Endodermal cell (in vitro differentiated cells): Measurements from ENCODE around the gene SLC6A8. TPM values are rescaled to one million over a fixed set of nuclear protein-coding genes. Genes with fewer than 3 reads are reported as not detected.

Source experiments
- DNase-seq: peaks from one replicate; pipeline ENCODE4 v3.0.0-alpha.2; 2017
- H3K27ac ChIP-seq: 2 replicates; pipeline ENCODE4 v1.5.1; 2013; ENCODE audit warnings: mild to moderate bottlenecking, low read depth, low read length, moderate library complexity
- H3K27me3 ChIP-seq: 2 replicates; pipeline ENCODE4 v1.6.1; 2013; ENCODE audit warnings: mild to moderate bottlenecking, low read length, moderate library complexity; ENCODE audit not compliant: insufficient read depth, control insufficient read depth, poor library complexity, severe bottlenecking
- H3K36me3 ChIP-seq: 2 replicates; pipeline ENCODE4 v1.7.0; 2013; ENCODE audit warnings: mild to moderate bottlenecking, low read length, moderate library complexity; ENCODE audit not compliant: control insufficient read depth, insufficient read depth
- H3K4me1 ChIP-seq: one replicate; pipeline ENCODE4 v1.7.0; 2013; ENCODE audit warnings: low read length; ENCODE audit not compliant: control insufficient read depth, insufficient read depth
- H3K4me3 ChIP-seq: 2 replicates; pipeline ENCODE4 v1.5.1; 2013; ENCODE audit warnings: mild to moderate bottlenecking, low read length, moderate library complexity
- H3K9ac ChIP-seq: 2 replicates; pipeline ENCODE4 v1.6.1; 2013; ENCODE audit warnings: mild to moderate bottlenecking, low read length, moderate library complexity; ENCODE audit not compliant: poor library complexity, severe bottlenecking; ENCODE audit errors: extremely low read depth
- H3K9me3 ChIP-seq: 2 replicates; pipeline ENCODE4 v1.6.1; 2013; ENCODE audit warnings: mild to moderate bottlenecking, low read length, moderate library complexity; ENCODE audit not compliant: control insufficient read depth
- H3K27ac Mint-ChIP-seq: 2 replicates; pipeline ENCODE4 v1.8.0; 2020; ENCODE audit warnings: mixed read lengths
- H3K27me3 Mint-ChIP-seq: 2 replicates; pipeline ENCODE4 v1.8.0; 2021; ENCODE audit warnings: mild to moderate bottlenecking, mixed read lengths; ENCODE audit not compliant: insufficient read depth
- H3K36me3 Mint-ChIP-seq: 2 replicates; pipeline ENCODE4 v1.8.0; 2020; ENCODE audit warnings: low read depth, mixed read lengths
- H3K4me1 Mint-ChIP-seq: 2 replicates; pipeline ENCODE4 v1.8.0; 2020; ENCODE audit warnings: mixed read lengths
- H3K4me3 Mint-ChIP-seq: 2 replicates; pipeline ENCODE4 v1.8.0; 2020; ENCODE audit warnings: mild to moderate bottlenecking, moderate library complexity, mixed read lengths
- H3K9me3 Mint-ChIP-seq: 2 replicates; pipeline ENCODE4 v1.8.0; 2020; ENCODE audit warnings: mild to moderate bottlenecking, mixed read lengths
- CTCF ChIP-seq: fragments of 200-600 bp; sonication (generic); conservative IDR thresholded peaks from 2 replicates; pipeline ENCODE4 v1.5.0; 2021; ENCODE audit warnings: antibody characterized with exemption, mild to moderate bottlenecking
- WGBS, 2 experiments: methylation state at CpG; one replicate each; pipeline versions ENCODE4 v1.1.5 to v1.1.7; 2013; ENCODE audit warnings: missing lambda C conversion rate in 2 of 2, mixed read lengths in 1 of 2; ENCODE audit not compliant: insufficient coverage in 1 of 2, insufficient read length in 1 of 2; 5-methylcytosine and 5-hydroxymethylcytosine counted together
- total RNA-seq, 2 donors: library from RNA; stranded (reverse); fragmentation: NEBNext Ultra II Directional in 1 of 2; extraction: Animal tissue kit (Norgen Biotek cat#: 25700) in 1 of 2; gene quantifications; 2 replicates in 1 of 2; 3 replicates in 1 of 2; pipeline ENCODE4 v1.2.1, GENCODE V29; 2021

The SLC6A8 gene
- total RNA-seq, 2 donors from 2014 or later = 57.6 to 121 TPM

- no peak overlapping the region for H3K4me3 ChIP-seq
- peak; percentile 63 for DNase-seq
Observed at GRCh38 chrX:153685156-153685536, 2.6 kb upstream of the SLC6A8 start.

GRCh38 chrX:153685751-153686696 is 1.7 kb upstream of the SLC6A8 start:
- Mint-ChIP-seq H3K36me3 (peaks cover 4% of the 10 kb centered on the region), H3K27ac (no peak overlapping the region), H3K9me3 (peaks cover 60% of the 10 kb centered on the region), H3K4me1 (peaks cover 9% of the 10 kb centered on the region), H3K4me3 (no peak overlapping the region), H3K27me3 (no peaks in the 10 kb centered on the region)
- Histone ChIP-seq H3K27ac (peak overlapping the region; percentile 96), H3K4me3 (no peak overlapping the region), H3K9ac (no peak overlapping the region), H3K4me1 (no peaks in the 10 kb centered on the region), H3K36me3 (no peaks in the 10 kb centered on the region), H3K9me3 (no peaks in the 10 kb centered on the region), H3K27me3 (no peaks in the 10 kb centered on the region)
- peak; percentile 52 for DNase-seq
- WGBS, 2 experiments = 52 to 72% methylated on average over 7 to 23 of the region's 24 CpGs
- no peak for TF ChIP-seq CTCF

More at GRCh38 chrX:153685156-153685536, 2.6 kb upstream of the SLC6A8 start:
- no peaks in the 10 kb centered on the region for H3K4me1 ChIP-seq
- H3K4me3 Mint-ChIP-seq = no peak overlapping the region
- no peaks in the 10 kb centered on the region for H3K36me3 ChIP-seq
- H3K36me3 Mint-ChIP-seq = peaks cover 4% of the 10 kb centered on the region
- H3K27me3 Mint-ChIP-seq = no peaks in the 10 kb centered on the region
- peak overlapping the region; percentile 96 for H3K27ac ChIP-seq
- H3K27me3 ChIP-seq = no peaks in the 10 kb centered on the region
- no peak for TF ChIP-seq CTCF
- H3K27ac Mint-ChIP-seq = no peak overlapping the region
- 44 to 60% methylated on average over 1 to 21 of the region's 21 CpGs for WGBS, 2 experiments
- H3K9me3 ChIP-seq = no peaks in the 10 kb centered on the region
- peaks cover 57% of the 10 kb centered on the region for H3K9me3 Mint-ChIP-seq
- H3K9ac ChIP-seq = no peak overlapping the region
- H3K4me1 Mint-ChIP-seq = peaks cover 9% of the 10 kb centered on the region

DNA sequence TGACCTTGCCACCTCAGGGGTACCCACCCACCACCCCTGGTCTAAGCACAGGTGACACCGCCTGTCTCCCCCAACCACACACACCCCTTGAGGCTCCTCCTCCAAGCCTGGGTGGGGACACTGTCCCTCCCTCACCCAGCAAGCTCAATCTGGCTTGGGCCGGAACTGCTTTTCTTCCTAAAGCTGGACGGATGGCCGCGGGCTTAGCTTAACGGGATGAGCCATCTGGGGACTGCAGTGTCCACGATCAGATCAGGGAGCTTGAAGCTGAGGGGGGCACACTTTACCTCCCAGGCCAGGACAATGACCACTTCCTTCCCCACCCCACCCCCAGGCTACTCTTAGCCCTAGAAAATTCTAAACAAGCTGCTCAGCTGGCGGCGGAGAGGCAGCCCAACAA is 1.0 kb upstream of the SLC6A8 start:
- no peak for TF ChIP-seq CTCF
- Mint-ChIP-seq H3K9me3 (peaks cover 53% of the 10 kb centered on the region), H3K36me3 (peaks cover 4% of the 10 kb centered on the region), H3K27me3 (no peaks in the 10 kb centered on the region), H3K4me1 (peaks cover 9% of the 10 kb centered on the region), H3K27ac (peak overlapping the region; percentile 64), H3K4me3 (peak overlapping the region; percentile 10)
- Histone ChIP-seq H3K9ac (no peak overlapping the region), H3K27ac (peak overlapping the region; percentile 96), H3K4me1 (no peaks in the 10 kb centered on the region), H3K36me3 (no peaks in the 10 kb centered on the region), H3K4me3 (no peak overlapping the region), H3K27me3 (no peaks in the 10 kb centered on the region), H3K9me3 (no peaks in the 10 kb centered on the region)
- DNase-seq = no peak
- 37% methylated on average over 9 of the region's 9 CpGs; no CpG with 5 or more reads in 1 of the 2 experiments for WGBS, 2 experiments
